ENCODE measurements around the gene THEM4. TPM values are rescaled to one million over a fixed set of nuclear protein-coding genes. Genes with fewer than 3 reads are reported as not detected.
"Not testable (repeated sequence)": the region's sequence is repeated elsewhere in the genome, so short reads cannot be mapped to it uniquely, and the experiment has no call there.

The THEM4 gene
- total RNA-seq, 1 donor from 2014 or later: 15.0 TPM

DNA sequence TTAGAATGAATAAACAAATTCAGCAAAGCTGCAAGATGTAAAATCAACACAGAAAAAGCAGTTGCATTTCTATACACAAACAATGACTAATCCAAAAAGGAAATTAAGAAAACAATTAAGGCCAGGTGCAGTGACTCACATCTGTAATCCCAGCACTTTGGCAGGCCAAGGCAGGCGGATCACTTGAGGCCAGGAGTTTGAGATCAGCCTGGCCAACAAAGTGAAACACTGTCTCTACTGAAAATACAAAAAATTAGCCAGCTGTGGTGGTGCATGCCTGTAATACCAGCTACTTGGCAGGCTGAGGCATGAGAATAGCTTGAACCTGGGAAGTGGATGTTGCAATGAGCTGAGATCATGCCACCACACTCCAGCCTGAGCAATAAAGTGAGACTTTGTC, 22.3 kb downstream of the THEM4 start:
- intact Hi-C loops (cut with DNase I): no loop called here
- DNase-seq (no peak), ATAC-seq (no peak)
- Histone ChIP-seq H3K4me1 (no peaks in the 10 kb centered on the region), H3K27me3 (ENCODE audit: low read depth) (no peaks in the 10 kb centered on the region), H3K27ac (no peak overlapping the region), H3K36me3 (peaks cover 28% of the 10 kb centered on the region), H3K9me3 (no peaks in the 10 kb centered on the region), H3K4me3 (no peak overlapping the region)
- no peak for TF ChIP-seq CTCF (IDR thresholded peaks at IDR 0.05)

GRCh38 chr1:151885479-151885878, 23.8 kb downstream of the THEM4 start:
- intact Hi-C loops (cut with DNase I): no loop called here
- H3K27ac ChIP-seq: no peak overlapping the region
- no peaks in the 10 kb centered on the region for H3K4me1 ChIP-seq
- ATAC-seq: no peak
- H3K36me3 ChIP-seq: peaks cover 16% of the 10 kb centered on the region
- H3K4me3 ChIP-seq: no peak overlapping the region
- no peaks in the 10 kb centered on the region for H3K27me3 ChIP-seq (ENCODE audit: low read depth)
- DNase-seq: no peak
- H3K9me3 ChIP-seq: no peaks in the 10 kb centered on the region
- TF ChIP-seq CTCF (IDR thresholded peaks at IDR 0.05): no peak

GRCh38 chr1:151884879-151885278, 24.4 kb downstream of the THEM4 start:
- H3K9me3 ChIP-seq; H3K4me1 ChIP-seq; H3K27ac ChIP-seq; H3K4me3 ChIP-seq; intact Hi-C loops (cut with DNase I); DNase-seq; H3K27me3 ChIP-seq (ENCODE audit: low read depth); ATAC-seq: not testable (repeated sequence)
- H3K36me3 ChIP-seq: peaks cover 14% of the 10 kb centered on the region

GRCh38 chr1:151884445-151884844, 24.9 kb downstream of the THEM4 start:
- intact Hi-C loops (cut with DNase I); H3K4me3 ChIP-seq; H3K27ac ChIP-seq; DNase-seq; H3K4me1 ChIP-seq; ATAC-seq; H3K27me3 ChIP-seq (ENCODE audit: low read depth); H3K9me3 ChIP-seq: not testable (repeated sequence)
- peaks cover 14% of the 10 kb centered on the region for H3K36me3 ChIP-seq

GRCh38 chr1:151883898-151884297, 25.4 kb downstream of the THEM4 start:
- peaks cover 14% of the 10 kb centered on the region for H3K36me3 ChIP-seq
- ATAC-seq; H3K4me1 ChIP-seq; H3K27ac ChIP-seq; H3K9me3 ChIP-seq; H3K4me3 ChIP-seq; DNase-seq; H3K27me3 ChIP-seq (ENCODE audit: low read depth); intact Hi-C loops (cut with DNase I): not testable (repeated sequence)

GRCh38 chr1:151882918-151883317, 26.4 kb downstream of the THEM4 start:
- H3K27me3 ChIP-seq (ENCODE audit: low read depth); ATAC-seq; H3K27ac ChIP-seq; H3K4me3 ChIP-seq; H3K4me1 ChIP-seq; intact Hi-C loops (cut with DNase I); DNase-seq; H3K36me3 ChIP-seq; H3K9me3 ChIP-seq: not testable (repeated sequence)

DNA sequence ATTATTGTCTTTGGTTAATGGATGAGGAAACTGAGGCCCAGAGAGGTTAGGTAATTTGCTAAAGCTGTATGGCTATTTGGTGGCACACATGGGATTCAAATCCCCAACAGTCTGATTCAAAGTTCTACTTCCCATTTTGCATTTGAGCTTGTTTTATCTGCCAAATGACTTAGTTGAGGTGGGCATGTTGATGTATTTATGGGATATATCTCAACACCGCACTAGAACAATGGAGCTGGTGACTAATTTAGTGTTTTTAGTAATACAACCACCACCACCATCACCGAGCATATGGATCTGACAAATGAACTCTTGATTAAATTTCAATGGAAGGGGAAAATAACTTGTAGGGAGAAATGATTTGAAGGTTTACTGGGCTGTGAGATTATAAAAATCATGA, 26.8 kb downstream of the THEM4 start:
- Histone ChIP-seq H3K27ac (no peak overlapping the region), H3K4me1 (no peaks in the 10 kb centered on the region), H3K36me3 (peaks cover 1% of the 10 kb centered on the region), H3K27me3 (ENCODE audit: low read depth) (no peaks in the 10 kb centered on the region), H3K4me3 (no peak overlapping the region), H3K9me3 (no peaks in the 10 kb centered on the region)
- no peak for TF ChIP-seq CTCF (IDR thresholded peaks at IDR 0.05)
- no peak for ATAC-seq
- no peak for DNase-seq
- intact Hi-C loops (cut with DNase I): no loop called here

DNA sequence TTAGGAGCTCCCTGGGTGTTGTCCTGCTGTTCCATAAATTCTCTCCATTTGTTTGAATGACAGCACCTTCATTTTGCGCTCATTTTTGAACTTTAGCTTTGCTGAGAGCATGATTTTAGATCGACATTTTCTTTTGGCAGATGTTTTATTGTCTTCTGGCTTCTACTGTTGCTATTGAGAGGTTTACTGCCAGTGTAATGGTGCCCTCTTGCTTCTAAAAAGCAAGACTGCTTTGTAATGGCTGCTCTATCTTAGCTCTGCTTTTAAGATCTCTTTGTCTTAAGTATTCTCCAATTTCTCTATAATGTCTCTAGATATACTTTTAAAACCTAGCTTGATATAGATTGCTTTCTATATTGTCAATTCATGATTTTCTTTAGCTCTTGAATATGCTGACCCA, 27.8 kb downstream of the THEM4 start:
- H3K9me3 ChIP-seq: no peaks in the 10 kb centered on the region
- no peak for TF ChIP-seq CTCF (IDR thresholded peaks at IDR 0.05)
- no peaks in the 10 kb centered on the region for H3K27me3 ChIP-seq (ENCODE audit: low read depth)
- no peaks in the 10 kb centered on the region for H3K4me1 ChIP-seq
- no peak overlapping the region for H3K4me3 ChIP-seq
- H3K36me3 ChIP-seq: no peaks in the 10 kb centered on the region
- no peak for DNase-seq
- intact Hi-C loops (cut with DNase I): no loop called here
- ATAC-seq: no peak
- no peak overlapping the region for H3K27ac ChIP-seq
